ENCODE measurements around the gene ACRV1. TPM values are rescaled to one million over a fixed set of nuclear protein-coding genes. Genes with fewer than 3 reads are reported as not detected.

Gene ACRV1
- total and polyA plus RNA-seq, 2 of the 13 experiments (the other 11 are each of a cell fraction or from before 2014, with no cell fraction given) = not detected

- TF ChIP-seq ZNF280B (CRISPR knock-in tag; IDR thresholded peaks at IDR 0.05; ENCODE audit: borderline replicate concordance) = no peak
- no peak for TF ChIP-seq PAX8 (CRISPR knock-in tag; IDR thresholded peaks at IDR 0.05; ENCODE audit: borderline replicate concordance)
- TF ChIP-seq PATZ1 (CRISPR knock-in tag; IDR thresholded peaks at IDR 0.05) = no peak
- TF ChIP-seq ZFX (CRISPR knock-in tag; IDR thresholded peaks at IDR 0.05; ENCODE audit: low read depth) = no peak
- TF ChIP-seq PHF5A (CRISPR knock-in tag; IDR thresholded peaks at IDR 0.05; ENCODE audit: low read depth, unreplicated experiment) = no peak
- TF ChIP-seq ZNF547 (CRISPR knock-in tag; IDR thresholded peaks at IDR 0.05) = no peak
- no peak for TF ChIP-seq CEBPZ (IDR thresholded peaks at IDR 0.05; ENCODE audit: low read length)
Observed at GRCh38 chr11:125674210-125674609, 6.4 kb downstream of the ACRV1 start (continued).

Measured in HepG2 (cell line).